OCI-LY7 (cell line): Measurements from ENCODE around the gene KLHL22. TPM values are rescaled to one million over a fixed set of nuclear protein-coding genes. Genes with fewer than 3 reads are reported as not detected.

Experiments
- BruUV-seq: library from RNA; stranded (reverse); fragments of 400-500 nt; replicated peaks from 2 replicates; lab custom pipeline; 2021; lab: Mats Ljungman, UMichigan
- CTCF ChIA-PET: fragments of 300-600 bp; sonication (Branson Sonifier 250); formaldehyde crosslinking; loops from one replicate; lab custom pipeline; 2022; ENCODE audit warnings: antibody characterized with exemption; ENCODE audit not compliant: unreplicated experiment; lab: Charles Lee
- POLR2A ChIA-PET: fragments of 300-600 bp; sonication (Branson Sonifier 250); formaldehyde crosslinking; loops from one replicate; lab custom pipeline; 2022; ENCODE audit warnings: antibody characterized with exemption; lab: Charles Lee
- DNase-seq: peaks from one replicate; pipeline ENCODE4 v3.0.0-alpha.2; 2015; ENCODE audit warnings: low spot score
- H2AFZ ChIP-seq: fragments of 200-600 bp; sonication (generic), shearing (Covaris generic); 2 replicates; pipeline ENCODE4 v1.6.1; 2014; ENCODE audit warnings: mild to moderate bottlenecking, antibody characterized with exemption, low read length, moderate library complexity
- H3K27ac ChIP-seq: fragments of 200-600 bp; sonication (generic); 2 replicates; pipeline ENCODE4 v1.5.1; 2014; ENCODE audit warnings: mixed run types, low read depth, mild to moderate bottlenecking, moderate library complexity, low read length, inconsistent platforms; ENCODE audit not compliant: poor library complexity, severe bottlenecking
- H3K36me3 ChIP-seq: fragments of 200-600 bp; sonication (generic); 2 replicates; pipeline ENCODE4 v1.6.1; 2014; ENCODE audit warnings: mild to moderate bottlenecking, antibody characterized with exemption, low read length, moderate library complexity, mixed read lengths; ENCODE audit not compliant: insufficient read depth
- H3K4me1 ChIP-seq: fragments of 200-600 bp; sonication (generic); 2 replicates; pipeline ENCODE4 v1.5.1; 2014; ENCODE audit warnings: mild to moderate bottlenecking, low read length; ENCODE audit not compliant: insufficient read depth, poor library complexity, severe bottlenecking
- H3K4me2 ChIP-seq: fragments of 200-600 bp; sonication (generic); 2 replicates; pipeline ENCODE4 v1.6.1; 2014; ENCODE audit warnings: mild to moderate bottlenecking, low read length
- H3K4me3 ChIP-seq: fragments of 200-600 bp; sonication (generic); 2 replicates; pipeline ENCODE4 v1.5.1; 2014; ENCODE audit warnings: mild to moderate bottlenecking, low read depth, low read length; ENCODE audit not compliant: poor library complexity, severe bottlenecking
- H3K79me2 ChIP-seq: fragments of 200-600 bp; sonication (generic); 2 replicates; pipeline ENCODE4 v1.6.1; 2016; ENCODE audit warnings: low read depth, mild to moderate bottlenecking, low read length, moderate library complexity, mixed read lengths; ENCODE audit not compliant: insufficient read depth
- H3K9me2 ChIP-seq: fragments of 200-600 bp; sonication (generic); 2 replicates; pipeline ENCODE4 v1.6.1; 2016; ENCODE audit warnings: mild to moderate bottlenecking, low read length, mixed read lengths; ENCODE audit not compliant: insufficient read depth
- H3K9me3 ChIP-seq: fragments of 200-600 bp; sonication (generic); 2 replicates; pipeline ENCODE4 v1.6.1; 2014; ENCODE audit warnings: mild to moderate bottlenecking, mixed run types, low read length, mixed read lengths
- H4K20me1 ChIP-seq: fragments of 200-600 bp; sonication (generic); 2 replicates; pipeline ENCODE4 v1.6.1; 2014; ENCODE audit warnings: mild to moderate bottlenecking, antibody characterized with exemption, low read length, moderate library complexity, mixed read lengths; ENCODE audit not compliant: insufficient read depth
- CTCF ChIP-seq: fragments of 200-600 bp; sonication (generic); conservative IDR thresholded peaks from 2 replicates; pipeline ENCODE4 v1.5.1; 2014; ENCODE audit warnings: mild to moderate bottlenecking, antibody characterized with exemption, low read length, moderate library complexity, mixed read lengths
- EZH2phosphoT487 ChIP-seq: fragments of 200-600 bp; sonication (generic); IDR thresholded peaks from 2 replicates; pipeline ENCODE4 v1.6.1; 2018; ENCODE audit warnings: low read depth, borderline replicate concordance, mild to moderate bottlenecking, mixed run types, antibody characterized with exemption, low read length, moderate library complexity, mixed read lengths
- intact Hi-C: fragments of 100-400 bp; cut with micrococcal nuclease; formaldehyde crosslinking; loops from one replicate; pipeline ENCODE4 v1.10.0; 2022; ENCODE audit not compliant: unreplicated experiment
- total RNA-seq, 2 experiments: library from RNA; depleted of rRNA in 1 of 2; stranded (reverse); fragments of >200 nt in 1 of 2; shearing (Covaris generic) in 1 of 2; gene quantifications; 2 replicates each; pipeline ENCODE4 v1.2.3, GENCODE V29; 2014 to 2022

The KLHL22 gene
- total RNA-seq, 2 experiments from 2014 or later, result 14.8 to 38.1 TPM

GRCh38 chr22:20422271-20423007 lies 73.2 kb downstream of the KLHL22 start:
- Histone ChIP-seq H3K4me1 (peaks cover 3% of the 10 kb centered on the region), H4K20me1 (no peaks in the 10 kb centered on the region), H3K4me3 (no peak overlapping the region), H3K27ac (no peak overlapping the region), H3K36me3 (no peaks in the 10 kb centered on the region), H3K9me3 (no peaks in the 10 kb centered on the region), H3K4me2 (no peak overlapping the region), H2AFZ (no peak overlapping the region), H3K9me2 (no peaks in the 10 kb centered on the region), H3K79me2 (no peaks in the 10 kb centered on the region)
- ChIA-PET POLR2A (no interaction called here), CTCF (no interaction called here)
- no peak for DNase-seq
- intact Hi-C loops, result no loop called here
- TF ChIP-seq CTCF, result no peak
- no peak for TF ChIP-seq EZH2phosphoT487
- BruUV-seq, result no TSS peak

GRCh38 chr22:20421507-20421874 lies 74.1 kb downstream of the KLHL22 start:
- no peak overlapping the region for H3K4me2 ChIP-seq
- no TSS peak for BruUV-seq
- H3K79me2 ChIP-seq, result no peaks in the 10 kb centered on the region
- no peaks in the 10 kb centered on the region for H3K36me3 ChIP-seq
- H3K27ac ChIP-seq, result no peak overlapping the region
- H4K20me1 ChIP-seq, result no peaks in the 10 kb centered on the region
- no peak for TF ChIP-seq CTCF
- no peak for TF ChIP-seq EZH2phosphoT487
- no peak for DNase-seq
- POLR2A ChIA-PET, result interaction anchor here (0.7 kb wide), 1 partner anchor 52 kb away, joined by 3 read pairs; no protein-coding TSS in a partner anchor
- CTCF ChIA-PET, result no interaction called here
- no peak overlapping the region for H3K4me3 ChIP-seq
- H3K4me1 ChIP-seq, result peaks cover 3% of the 10 kb centered on the region
- no peaks in the 10 kb centered on the region for H3K9me3 ChIP-seq
- H3K9me2 ChIP-seq, result no peaks in the 10 kb centered on the region
- H2AFZ ChIP-seq, result no peak overlapping the region
- intact Hi-C loops, result no loop called here

GRCh38 chr22:20420157-20420842 lies 75.3 kb downstream of the KLHL22 start:
- POLR2A ChIA-PET, result no interaction called here
- no peak for DNase-seq
- BruUV-seq, result no TSS peak
- no peak overlapping the region for H2AFZ ChIP-seq
- TF ChIP-seq CTCF (no peak; the same call in 1 of the 2 replicates), EZH2phosphoT487 (no peak)
- no peak overlapping the region for H3K4me2 ChIP-seq
- H3K9me3 ChIP-seq, result no peaks in the 10 kb centered on the region
- intact Hi-C loops, result no loop called here
- no peak overlapping the region for H3K4me3 ChIP-seq
- no peak overlapping the region for H3K27ac ChIP-seq
- H3K4me1 ChIP-seq, result peaks cover 3% of the 10 kb centered on the region
- no peaks in the 10 kb centered on the region for H3K36me3 ChIP-seq
- H3K9me2 ChIP-seq, result no peaks in the 10 kb centered on the region
- no peaks in the 10 kb centered on the region for H4K20me1 ChIP-seq
- H3K79me2 ChIP-seq, result no peaks in the 10 kb centered on the region
- CTCF ChIA-PET, result no interaction called here
